DOHH2 (cell line): ENCODE data around the gene ETFRF1.

Experiments used
- H3F3A ChIP-seq: fragments of 200-600 bp; sonication (generic), shearing (Covaris generic); 2 replicates; pipeline ENCODE4 v1.6.0; 2016; ENCODE audit warnings: antibody characterized with exemption, mild to moderate bottlenecking; ENCODE audit not compliant: control insufficient read depth, insufficient read depth
- H3K27ac ChIP-seq: fragments of 200-600 bp; sonication (generic); 2 replicates; pipeline ENCODE4 v1.5.1; 2014; ENCODE audit warnings: low read depth, mild to moderate bottlenecking, low read length, moderate library complexity
- H3K27me3 ChIP-seq: fragments of 200-600 bp; sonication (generic); 2 replicates; pipeline ENCODE4 v1.6.1; 2014; ENCODE audit warnings: mild to moderate bottlenecking, low read length, mixed read lengths; ENCODE audit not compliant: control insufficient read depth
- H3K36me3 ChIP-seq: fragments of 200-600 bp; sonication (generic); 2 replicates; pipeline ENCODE4 v1.6.1; 2014; ENCODE audit warnings: mild to moderate bottlenecking, low read length, moderate library complexity, mixed read lengths; ENCODE audit not compliant: control insufficient read depth
- H3K4me1 ChIP-seq: fragments of 200-600 bp; sonication (generic); 2 replicates; pipeline ENCODE4 v1.6.1; 2014; ENCODE audit warnings: mild to moderate bottlenecking, low read length, mixed read lengths; ENCODE audit not compliant: control insufficient read depth
- H3K4me2 ChIP-seq: fragments of 200-600 bp; sonication (generic); 2 replicates; pipeline ENCODE4 v1.6.0; 2014; ENCODE audit warnings: mild to moderate bottlenecking, low read length, moderate library complexity
- H3K4me3 ChIP-seq: fragments of 200-600 bp; sonication (generic); 2 replicates; pipeline ENCODE4 v1.5.1; 2014; ENCODE audit warnings: mild to moderate bottlenecking, low read length, mixed read lengths
- H3K79me2 ChIP-seq: fragments of 200-600 bp; sonication (generic); 2 replicates; pipeline ENCODE4 v1.6.1; 2014; ENCODE audit warnings: mild to moderate bottlenecking, low read length, mixed read lengths; ENCODE audit not compliant: control insufficient read depth
- H3K9me2 ChIP-seq: fragments of 200-600 bp; sonication (generic); replicated peaks from 2 replicates; pipeline ENCODE4 v1.6.1; 2014; ENCODE audit warnings: mild to moderate bottlenecking, low read length, mixed read lengths; ENCODE audit not compliant: control insufficient read depth
- H3K9me3 ChIP-seq: fragments of 200-600 bp; sonication (generic); 2 replicates; pipeline ENCODE4 v1.6.1; 2014; ENCODE audit warnings: antibody characterized with exemption, low read length, mixed read lengths; ENCODE audit not compliant: control insufficient read depth, insufficient read depth
- H4K20me1 ChIP-seq: fragments of 200-600 bp; sonication (generic); 2 replicates; pipeline ENCODE4 v1.6.0; 2014; ENCODE audit warnings: low read depth, mild to moderate bottlenecking, antibody characterized with exemption, low read length, moderate library complexity; ENCODE audit not compliant: control insufficient read depth, insufficient read depth
- CTCF ChIP-seq: fragments of 200-600 bp; sonication (generic); IDR thresholded peaks from one replicate; pipeline ENCODE4 v1.5.1; 2014; ENCODE audit warnings: antibody characterized with exemption, mild to moderate bottlenecking, low read depth, low read length; ENCODE audit not compliant: poor library complexity, severe bottlenecking
- EZH2phosphoT487 ChIP-seq: fragments of 200-600 bp; sonication (generic); IDR thresholded peaks from 2 replicates; pipeline ENCODE4 v1.6.1; 2017; ENCODE audit warnings: borderline replicate concordance, mild to moderate bottlenecking, antibody characterized with exemption, low read length, moderate library complexity, mixed read lengths

The ETFRF1 gene

GRCh38 chr12:25186038-25186787, 8.8 kb upstream of the ETFRF1 start:
- Histone ChIP-seq H3K36me3 (no peaks in the 10 kb centered on the region), H3K4me2 (no peak overlapping the region), H3F3A (no peaks in the 10 kb centered on the region), H4K20me1 (no peaks in the 10 kb centered on the region), H3K4me3 (no peak overlapping the region), H3K27me3 (no peaks in the 10 kb centered on the region), H3K9me3 (0 out of 2 replicates have a peak, but pooled peaks cover 5% of the 10 kb centered on the region), H3K27ac (no peak overlapping the region), H3K4me1 (peaks cover 4% of the 10 kb centered on the region), H3K79me2 (no peaks in the 10 kb centered on the region), H3K9me2 (no peaks in the 10 kb centered on the region)
- TF ChIP-seq EZH2phosphoT487, result no peak
- TF ChIP-seq CTCF, result no peak

- Histone ChIP-seq H3K79me2 (no peaks in the 10 kb centered on the region), H3K27ac (no peak overlapping the region), H3K27me3 (no peaks in the 10 kb centered on the region), H3K9me3 (0 out of 2 replicates have a peak, but pooled peaks cover 5% of the 10 kb centered on the region), H3F3A (no peaks in the 10 kb centered on the region), H3K36me3 (no peaks in the 10 kb centered on the region), H3K4me2 (no peak overlapping the region), H3K9me2 (no peaks in the 10 kb centered on the region), H4K20me1 (no peaks in the 10 kb centered on the region), H3K4me3 (no peak overlapping the region), H3K4me1 (peaks cover 4% of the 10 kb centered on the region)
- TF ChIP-seq EZH2phosphoT487 (no peak), CTCF (no peak)
These were observed 8.1 kb upstream of the ETFRF1 start for GRCh38 chr12:25186788-25187402.

- Histone ChIP-seq H3K9me3 (0 out of 2 replicates have a peak, but pooled peaks cover 5% of the 10 kb centered on the region), H3K4me1 (peaks cover 4% of the 10 kb centered on the region), H3K4me2 (no peak overlapping the region), H4K20me1 (no peaks in the 10 kb centered on the region), H3K27me3 (no peaks in the 10 kb centered on the region), H3K9me2 (no peaks in the 10 kb centered on the region), H3K27ac (no peak overlapping the region), H3K36me3 (no peaks in the 10 kb centered on the region), H3K79me2 (no peaks in the 10 kb centered on the region), H3F3A (no peaks in the 10 kb centered on the region), H3K4me3 (no peak overlapping the region)
- TF ChIP-seq EZH2phosphoT487, result no peak
- no peak for TF ChIP-seq CTCF
These were observed 7.3 kb upstream of the ETFRF1 start for GRCh38 chr12:25187781-25188180.
